AG04450 (cell line): Measurements from ENCODE around the gene TRAF3IP3. TPM values are rescaled to one million over a fixed set of nuclear protein-coding genes. Genes with fewer than 3 reads are reported as not detected.

ENCODE experiments used
- CTCF ChIA-PET: fragments of 300-600, 350-600 bp; formaldehyde crosslinking; extraction: SDS; loops from one replicate; lab custom pipeline; 2022; ENCODE audit warnings: antibody characterized with exemption, inconsistent platforms; lab: Charles Lee
- POLR2A ChIA-PET: fragments of 350-600 bp; formaldehyde crosslinking; extraction: SDS; loops from one replicate; lab custom pipeline; 2021; ENCODE audit warnings: antibody characterized with exemption, inconsistent platforms; lab: Yijun Ruan, JAX
- DNase-seq: peaks from one replicate; pipeline ENCODE4 v3.0.0-alpha.2; 2011; ENCODE audit warnings: low read depth, low spot score
- H3K27ac ChIP-seq: one replicate; pipeline ENCODE4 v1.5.1; 2012; ENCODE audit warnings: low read depth, low read length, control low read depth
- H3K27me3 ChIP-seq: one replicate; pipeline ENCODE4 v1.6.0; 2012; ENCODE audit warnings: low read length; ENCODE audit not compliant: control insufficient read depth, insufficient read depth
- H3K4me3 ChIP-seq: 2 replicates; pipeline ENCODE4 v1.5.1; 2011; ENCODE audit warnings: mild to moderate bottlenecking, low read depth, low read length, control low read depth
- H3K9me3 ChIP-seq: 2 replicates; pipeline ENCODE4 v1.5.1; 2012; ENCODE audit warnings: low read length; ENCODE audit not compliant: control insufficient read depth, insufficient read depth
- CTCF ChIP-seq: IDR thresholded peaks from 2 replicates; pipeline ENCODE4 v1.5.1; 2011; ENCODE audit warnings: low read depth, low read length, control low read depth, inconsistent platforms
- polyA plus RNA-seq: library from polyadenylated mRNA; depleted of rRNA; stranded (reverse); fragments of >200 nt; gene quantifications from 2 replicates; pipeline ENCODE4 v1.2.3, GENCODE V29; 2011

Gene TRAF3IP3
- polyA plus RNA-seq, 1 experiment: 0.10 TPM

- ChIA-PET POLR2A (no interaction called here), CTCF (interaction anchor here (4.3 kb wide), 1 partner anchor 21 kb away, joined by 35 read pairs; no protein-coding TSS in a partner anchor)
- DNase-seq: no peak
- Histone ChIP-seq H3K27me3 (no peaks in the 10 kb centered on the region), H3K9me3 (peaks cover 5% of the 10 kb centered on the region; the same call in 1 of the 2 replicates), H3K4me3 (no peak overlapping the region), H3K27ac (no peak overlapping the region)
- TF ChIP-seq CTCF: no peak
These were observed 46.4 kb downstream of the TRAF3IP3 start for GRCh38 chr1:209802117-209802779.

GRCh38 chr1:209802780-209803152 is 46.9 kb downstream of the TRAF3IP3 start:
- TF ChIP-seq CTCF: no peak
- Histone ChIP-seq H3K27me3 (no peaks in the 10 kb centered on the region), H3K27ac (no peak overlapping the region), H3K9me3 (peaks cover 5% of the 10 kb centered on the region; the same call in 1 of the 2 replicates), H3K4me3 (no peak overlapping the region)
- DNase-seq: no peak
- ChIA-PET CTCF (interaction anchor here (4.3 kb wide), 1 partner anchor 21 kb away, joined by 35 read pairs; no protein-coding TSS in a partner anchor), POLR2A (no interaction called here)

DNA sequence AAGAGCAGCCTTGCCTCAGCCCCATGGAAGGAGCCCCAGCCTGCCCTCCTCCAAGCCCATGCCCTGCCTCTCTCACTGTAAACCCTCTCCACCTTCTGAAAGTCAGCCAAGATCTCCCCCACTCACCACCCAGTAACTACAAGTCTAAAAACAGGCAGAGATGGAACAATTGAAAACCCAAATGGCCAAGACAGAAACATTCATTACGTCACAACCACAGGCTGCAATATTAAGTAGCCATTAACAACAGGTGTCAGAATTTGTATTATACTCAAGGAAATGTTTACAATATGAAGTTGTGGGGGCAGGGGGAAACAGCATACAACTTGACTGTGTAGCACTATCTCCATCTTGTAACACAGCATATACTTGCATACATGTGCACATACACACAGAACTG is 47.7 kb downstream of the TRAF3IP3 start:
- Histone ChIP-seq H3K27me3 (no peaks in the 10 kb centered on the region), H3K27ac (no peak overlapping the region), H3K4me3 (no peak overlapping the region), H3K9me3 (peaks cover 5% of the 10 kb centered on the region; the same call in 1 of the 2 replicates)
- no peak for TF ChIP-seq CTCF
- DNase-seq: no peak
- ChIA-PET POLR2A (no interaction called here), CTCF (interaction anchor here (4.3 kb wide), 1 partner anchor 20 kb away, joined by 35 read pairs; no protein-coding TSS in a partner anchor)

DNA sequence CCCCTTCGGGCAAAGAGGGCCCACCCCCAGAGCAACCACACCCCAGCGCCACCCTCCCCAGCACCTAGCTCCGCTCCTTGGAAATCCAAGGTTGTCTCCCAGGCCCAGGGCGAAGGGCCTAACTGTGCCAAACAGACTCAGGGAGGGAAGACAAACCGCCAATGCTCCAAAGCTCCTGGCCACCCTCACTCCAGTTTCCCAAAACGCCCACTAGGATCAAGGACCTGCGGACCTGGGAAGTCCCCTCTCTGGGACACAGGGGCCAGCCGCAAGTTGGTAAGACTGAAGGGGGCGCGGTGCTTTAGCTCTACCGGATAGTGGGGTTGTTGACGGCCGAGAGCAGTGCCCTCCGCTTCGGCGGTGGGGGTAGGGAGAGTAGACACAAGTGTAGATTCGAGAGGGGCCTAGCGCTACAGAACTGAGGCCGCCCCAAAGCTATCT is 49.5 kb downstream of the TRAF3IP3 start:
- no peak for DNase-seq
- CTCF ChIA-PET: interaction anchor here (1.1 to 5.9 kb wide), 4 partner anchors 18 to 71 kb away, joined by 3 to 85 read pairs (median 3); no protein-coding TSS in a partner anchor
- Histone ChIP-seq H3K27ac (no peak overlapping the region), H3K27me3 (no peaks in the 10 kb centered on the region), H3K4me3 (peak overlapping the region; percentile 54), H3K9me3 (peaks cover 5% of the 10 kb centered on the region; the same call in 1 of the 2 replicates)
- no peak for TF ChIP-seq CTCF
- POLR2A ChIA-PET: no interaction called here
